GM18867 (cell line): ENCODE data around the gene NHLH1.

Experiments used
- ATAC-seq: cut with Tn5 transposase; IDR thresholded peaks from one replicate; pipeline ENCODE4 v1.9.1; 2021; ENCODE audit warnings: mild to moderate bottlenecking, moderate library complexity; ENCODE audit not compliant: unreplicated experiment

NHLH1 gene

GRCh38 chr1:160366731-160367515 is at the start of gene NHLH1:
NHLH1 (plus strand) TSS chr1:160367071; CDS start chr1:160370732, 3,661 bp downstream.
- no peak for ATAC-seq

- ATAC-seq, result no peak
Measured at GRCh38 chr1:160322831-160323230, 44.0 kb upstream of the NHLH1 start.

- ATAC-seq, result no peak
Measured at GRCh38 chr1:160325252-160325651, 41.6 kb upstream of the NHLH1 start.

- no peak for ATAC-seq
Measured at GRCh38 chr1:160326418-160326817, 40.5 kb upstream of the NHLH1 start.

GRCh38 chr1:160328184-160328583 is 38.7 kb upstream of the NHLH1 start:
- no peak for ATAC-seq

GRCh38 chr1:160330119-160330518 is 36.8 kb upstream of the NHLH1 start:
- no peak for ATAC-seq

- no peak for ATAC-seq
Measured at GRCh38 chr1:160332516-160332915, 34.4 kb upstream of the NHLH1 start.

GRCh38 chr1:160338580-160338979 is 28.3 kb upstream of the NHLH1 start:
- no peak for ATAC-seq

GRCh38 chr1:160340146-160340545 is 26.7 kb upstream of the NHLH1 start:
- ATAC-seq, result no peak

GRCh38 chr1:160340866-160341265 is 26.0 kb upstream of the NHLH1 start:
- ATAC-seq, result no peak

- no peak for ATAC-seq
Measured at GRCh38 chr1:160342526-160342925, 24.3 kb upstream of the NHLH1 start.

- ATAC-seq, result peak; percentile 92
Measured at GRCh38 chr1:160342953-160343869, 23.7 kb upstream of the NHLH1 start, which contains the start of the genes COPA and NCSTN. COPA (minus strand) TSS chr1:160343250; CDS start chr1:160343170, 80 bp downstream. NCSTN (plus strand) TSS chr1:160343383; CDS start chr1:160343397, 14 bp downstream.

- ATAC-seq, result no peak
Measured at GRCh38 chr1:160344241-160344640, 22.6 kb upstream of the NHLH1 start.

- ATAC-seq, result no peak
Measured at GRCh38 chr1:160344936-160345335, 21.9 kb upstream of the NHLH1 start.

GRCh38 chr1:160346463-160346862 is 20.4 kb upstream of the NHLH1 start:
- no peak for ATAC-seq

GRCh38 chr1:160346958-160347357 is 19.9 kb upstream of the NHLH1 start:
- ATAC-seq, result no peak

- ATAC-seq, result no peak
Measured at GRCh38 chr1:160351629-160352028, 15.2 kb upstream of the NHLH1 start.

GRCh38 chr1:160352555-160352954 is 14.3 kb upstream of the NHLH1 start:
- no peak for ATAC-seq

GRCh38 chr1:160353223-160353622 is 13.6 kb upstream of the NHLH1 start:
- ATAC-seq, result no peak

GRCh38 chr1:160354388-160354985 is 12.4 kb upstream of the NHLH1 start:
- no peak for ATAC-seq

- no peak for ATAC-seq
Measured at GRCh38 chr1:160357286-160358002, 9.4 kb upstream of the NHLH1 start.
